H9 (cell line): ENCODE measurements around the gene DAND5. TPM values are rescaled to one million over a fixed set of nuclear protein-coding genes. Genes with fewer than 3 reads are reported as not detected.

ENCODE experiments used
- DNase-seq: peaks from one replicate; pipeline ENCODE4 v3.0.0-alpha.2; 2017
- H2AFZ ChIP-seq: one replicate; pipeline ENCODE4 v1.6.1; 2013; ENCODE audit warnings: mild to moderate bottlenecking, low read length, control low read depth, moderate library complexity
- H2AK5ac ChIP-seq: 2 replicates; pipeline ENCODE4 v1.6.1; 2013; ENCODE audit warnings: low read length, control low read depth, mixed read lengths; ENCODE audit not compliant: insufficient read length
- H2BK120ac ChIP-seq: one replicate; pipeline ENCODE4 v1.6.1; 2013; ENCODE audit warnings: low read depth, mild to moderate bottlenecking, low read length, control low read depth, inconsistent platforms; ENCODE audit not compliant: poor library complexity, severe bottlenecking
- H2BK12ac ChIP-seq: 2 replicates; pipeline ENCODE4 v1.6.1; 2013; ENCODE audit warnings: low read length, control low read depth, mixed read lengths, low read depth; ENCODE audit not compliant: insufficient read length
- H2BK15ac ChIP-seq: 2 replicates; pipeline ENCODE4 v1.6.1; 2013; ENCODE audit warnings: low read depth, low read length, control low read depth
- H2BK20ac ChIP-seq: one replicate; pipeline ENCODE4 v1.6.1; 2013; ENCODE audit warnings: low read depth, mild to moderate bottlenecking, low read length, control low read depth, inconsistent platforms; ENCODE audit not compliant: poor library complexity, severe bottlenecking
- H2BK5ac ChIP-seq: 2 replicates; pipeline ENCODE4 v1.6.1; 2013; ENCODE audit warnings: low read length, control low read depth, mixed read lengths; ENCODE audit not compliant: insufficient read length
- H3K14ac ChIP-seq: 2 replicates; pipeline ENCODE4 v1.6.1; 2013; ENCODE audit warnings: low read length, control low read depth; ENCODE audit not compliant: insufficient read depth
- H3K18ac ChIP-seq: 2 replicates; pipeline ENCODE4 v1.6.1; 2013; ENCODE audit warnings: low read depth, mild to moderate bottlenecking, mixed read lengths, low read length, control low read depth; ENCODE audit not compliant: insufficient read length
- H3K23ac ChIP-seq: 2 replicates; pipeline ENCODE4 v1.6.1; 2013; ENCODE audit warnings: low read length, control low read depth, mixed read lengths, low read depth; ENCODE audit not compliant: insufficient read length
- H3K23me2 ChIP-seq: 2 replicates; pipeline ENCODE4 v1.6.1; 2013; ENCODE audit warnings: low read depth, mild to moderate bottlenecking, mixed read lengths, low read length, control low read depth; ENCODE audit not compliant: insufficient read length, poor library complexity, severe bottlenecking
- H3K27ac ChIP-seq: 2 replicates; pipeline ENCODE4 v1.5.1; 2013; ENCODE audit warnings: low read length, control low read depth, mixed read lengths, low read depth; ENCODE audit not compliant: insufficient read length
- H3K27me3 ChIP-seq: 2 replicates; pipeline ENCODE4 v1.6.1; 2013; ENCODE audit warnings: low read length, control low read depth, inconsistent platforms; ENCODE audit not compliant: insufficient read depth
- H3K4ac ChIP-seq: 2 replicates; pipeline ENCODE4 v1.6.1; 2013; ENCODE audit warnings: low read depth, mild to moderate bottlenecking, control low read depth, inconsistent platforms, low read length, moderate library complexity
- H3K4me1 ChIP-seq: 2 replicates; pipeline ENCODE4 v1.6.1; 2013; ENCODE audit warnings: low read length, control low read depth, inconsistent platforms; ENCODE audit not compliant: insufficient read depth
- H3K4me2 ChIP-seq: 2 replicates; pipeline ENCODE4 v1.6.1; 2013; ENCODE audit warnings: low read length, control low read depth, mixed read lengths; ENCODE audit not compliant: insufficient read length, insufficient read depth
- H3K56ac ChIP-seq: 2 replicates; pipeline ENCODE4 v1.6.1; 2013; ENCODE audit warnings: low read depth, mild to moderate bottlenecking, mixed read lengths, low read length, control low read depth; ENCODE audit not compliant: insufficient read length
- H3K79me1 ChIP-seq: 2 replicates; pipeline ENCODE4 v1.6.1; 2013; ENCODE audit warnings: low read depth, mild to moderate bottlenecking, moderate library complexity, low read length, control low read depth, inconsistent platforms; ENCODE audit not compliant: insufficient read depth, poor library complexity, severe bottlenecking
- H3K79me2 ChIP-seq: 2 replicates; pipeline ENCODE4 v1.6.1; 2013; ENCODE audit warnings: low read length, control low read depth, inconsistent platforms; ENCODE audit not compliant: insufficient read depth
- H3K9ac ChIP-seq: 2 replicates; pipeline ENCODE4 v1.6.1; 2013; ENCODE audit warnings: low read length, control low read depth, mixed read lengths; ENCODE audit not compliant: insufficient read length; ENCODE audit errors: extremely low read depth
- H3K9me3 ChIP-seq: one replicate; pipeline ENCODE4 v1.6.1; 2013; ENCODE audit warnings: low read depth, low read length, inconsistent platforms; ENCODE audit not compliant: control insufficient read depth
- H3T11ph ChIP-seq: one replicate; pipeline ENCODE4 v1.6.1; 2013; ENCODE audit warnings: mild to moderate bottlenecking, low read length, control low read depth, inconsistent platforms
- H4K20me1 ChIP-seq: one replicate; pipeline ENCODE4 v1.6.1; 2013; ENCODE audit not compliant: control insufficient read depth, insufficient read length, insufficient read depth
- H4K5ac ChIP-seq: 2 replicates; pipeline ENCODE4 v1.6.1; 2013; ENCODE audit warnings: low read depth, mild to moderate bottlenecking, mixed read lengths, low read length, control low read depth; ENCODE audit not compliant: insufficient read length
- H4K8ac ChIP-seq: replicated peaks from 2 replicates; pipeline ENCODE4 v1.6.1; 2013; ENCODE audit warnings: low read length, control low read depth, mixed read lengths, low read depth; ENCODE audit not compliant: insufficient read length
- H4K91ac ChIP-seq: 2 replicates; pipeline ENCODE4 v1.6.1; 2013; ENCODE audit warnings: low read depth, mild to moderate bottlenecking, moderate library complexity, mixed read lengths, low read length, control low read depth; ENCODE audit not compliant: insufficient read length
- H3K27ac Mint-ChIP-seq, 3 experiments: 2 replicates in 2 of 3; 3 replicates in 1 of 3; pipeline ENCODE4 v1.8.0; 2020 to 2021; ENCODE audit warnings: mixed read lengths in 3 of 3, mild to moderate bottlenecking in 1 of 3, moderate library complexity in 1 of 3
- H3K27me3 Mint-ChIP-seq: 2 replicates; pipeline ENCODE4 v1.8.0; 2021; ENCODE audit warnings: low read depth, mild to moderate bottlenecking, moderate library complexity, mixed read lengths
- H3K36me3 Mint-ChIP-seq, 3 experiments: 2 replicates in 2 of 3; 3 replicates in 1 of 3; pipeline ENCODE4 v1.8.0; 2020 to 2021; ENCODE audit warnings: low read depth in 3 of 3, mixed read lengths in 3 of 3; ENCODE audit not compliant: insufficient read depth in 1 of 3
- H3K4me1 Mint-ChIP-seq, 2 experiments: 2 replicates each; pipeline ENCODE4 v1.8.0; 2020; ENCODE audit warnings: mixed read lengths in 2 of 2
- H3K4me3 Mint-ChIP-seq, 2 experiments: 2 replicates in 1 of 2; 3 replicates in 1 of 2; pipeline ENCODE4 v1.8.0; 2020 to 2021; ENCODE audit warnings: mild to moderate bottlenecking in 2 of 2, mixed read lengths in 2 of 2, moderate library complexity in 1 of 2
- H3K9me3 Mint-ChIP-seq, 2 experiments: 2 replicates in 1 of 2; 3 replicates in 1 of 2; pipeline ENCODE4 v1.8.0; 2020; ENCODE audit warnings: mild to moderate bottlenecking in 2 of 2, mixed read lengths in 2 of 2, moderate library complexity in 1 of 2
- CTCF ChIP-seq: fragments of 200-600 bp; sonication (generic); conservative IDR thresholded peaks from 3 replicates; pipeline ENCODE4 v1.8.0; 2021; ENCODE audit warnings: antibody characterized with exemption, mild to moderate bottlenecking
- WGBS: extraction: QIAGEN DNeasy Blood & Tissue Kit; methylation state at CpG from one replicate; pipeline ENCODE4 v1.1.7; 2013; ENCODE audit warnings: missing lambda C conversion rate, low lambda C conversion rate, mixed read lengths; ENCODE audit not compliant: insufficient read length; ENCODE audit errors: extremely low coverage; 5-methylcytosine and 5-hydroxymethylcytosine counted together
- total RNA-seq: library from RNA; stranded (reverse); gene quantifications from 2 replicates; pipeline ENCODE4 v1.2.1, GENCODE V29; 2021

The DAND5 gene
- total RNA-seq, 1 experiment from 2014 or later, result 0.11 TPM

- H3K79me2 ChIP-seq, result no peaks in the 10 kb centered on the region
- H3K14ac ChIP-seq, result no peak overlapping the region
- H3K36me3 Mint-ChIP-seq, result no peaks in the 10 kb centered on the region
- peaks cover 40% of the 10 kb centered on the region for H3K27me3 ChIP-seq
- H3K27ac ChIP-seq, result no peak overlapping the region
- H2BK12ac ChIP-seq, result no peak overlapping the region
- H4K5ac ChIP-seq, result no peak overlapping the region
- peaks cover 2% of the 10 kb centered on the region for H4K20me1 ChIP-seq
- no peak overlapping the region for H4K91ac ChIP-seq
- no peak overlapping the region for H2BK120ac ChIP-seq
- H3T11ph ChIP-seq, result no peak overlapping the region
- no peak for DNase-seq
- H2BK15ac ChIP-seq, result no peak overlapping the region
- H2AFZ ChIP-seq, result no peak overlapping the region
- H2BK5ac ChIP-seq, result no peak overlapping the region
- WGBS, result no CpG with 5 or more reads among the region's 19 CpGs
- no peak overlapping the region; a peak in 1 of 7 replicates for H3K27ac Mint-ChIP-seq
- no peaks in the 10 kb centered on the region for H3K9me3 Mint-ChIP-seq
- H3K4me1 ChIP-seq, result no peaks in the 10 kb centered on the region
- no peak for TF ChIP-seq CTCF
- no peak overlapping the region for H2AK5ac ChIP-seq
- no peaks in the 10 kb centered on the region for H3K79me1 ChIP-seq
- H4K8ac ChIP-seq, result no peak overlapping the region
- no peak overlapping the region for H3K18ac ChIP-seq
- no peak overlapping the region for H3K23ac ChIP-seq
- no peak overlapping the region for H3K4me2 ChIP-seq
- H3K23me2 ChIP-seq, result peaks cover under 1% of the 10 kb centered on the region
- H3K4me1 Mint-ChIP-seq, result 0 out of 4 replicates have a peak, but pooled peaks cover 0 to under 1% of the 10 kb centered on the region in 2 experiments
- H2BK20ac ChIP-seq, result no peak overlapping the region
- H3K9ac ChIP-seq, result no peak overlapping the region
- H3K4ac ChIP-seq, result no peak overlapping the region
- H3K4me3 Mint-ChIP-seq, result no peak overlapping the region
- no peak overlapping the region for H3K56ac ChIP-seq
- H3K27me3 Mint-ChIP-seq, result peaks cover 96% of the 10 kb centered on the region
- H3K9me3 ChIP-seq, result no peaks in the 10 kb centered on the region
Measured at GRCh38 chr19:13001166-13001501, 31.8 kb downstream of the DAND5 start.
